Measurements from ENCODE around the gene NRM. TPM values are rescaled to one million over a fixed set of nuclear protein-coding genes. Genes with fewer than 3 reads are reported as not detected.

NRM gene
- total and polyA plus RNA-seq, 2 of the 13 experiments (the other 11 are each of a cell fraction or from before 2014, with no cell fraction given): 12.5 to 16.0 TPM

- TF ChIP-seq CBX2 (IDR thresholded peaks at IDR 0.05; ENCODE audit: low read depth, low read length): no peak
- TF ChIP-seq CBX2 (CRISPR knock-in tag; IDR thresholded peaks at IDR 0.05; ENCODE audit: low read depth): no peak
- 0 out of 2 replicates have a peak, but pooled peaks have one; percentile 17 for TF ChIP-seq MNT (IDR thresholded peaks at IDR 0.05)
- TF ChIP-seq RARA (CRISPR knock-in tag; IDR thresholded peaks at IDR 0.05): peak; percentile 44; the same call in 1 of the 2 replicates
- TF ChIP-seq ZNF614 (CRISPR knock-in tag; IDR thresholded peaks at IDR 0.05; ENCODE audit: borderline replicate concordance): peak; percentile 76; the same call in 1 of the 2 replicates
- TF ChIP-seq TARDBP (CRISPR knock-in tag; IDR thresholded peaks at IDR 0.05): peak; percentile 51; the same call in 1 of the 2 replicates
- TF ChIP-seq SNAPC2 (CRISPR knock-in tag; IDR thresholded peaks at IDR 0.05): 0 out of 2 replicates have a peak, but pooled peaks have one; percentile 37
- TF ChIP-seq RXRB (CRISPR knock-in tag; IDR thresholded peaks at IDR 0.05; ENCODE audit: borderline replicate concordance): peak; percentile 35; the same call in 1 of the 2 replicates
- TF ChIP-seq FOSL1 (CRISPR knock-in tag; IDR thresholded peaks at IDR 0.05; ENCODE audit: borderline replicate concordance): no peak
- TF ChIP-seq TIGD3 (CRISPR knock-in tag; IDR thresholded peaks at IDR 0.05; ENCODE audit: borderline replicate concordance): 0 out of 2 replicates have a peak, but pooled peaks have one; percentile 40
- no peak for TF ChIP-seq ZNF577 (CRISPR knock-in tag; IDR thresholded peaks at IDR 0.05; ENCODE audit: borderline replicate concordance, low read depth)
- peak; percentile 36 for TF ChIP-seq HNRNPLL (IDR thresholded peaks at IDR 0.05; ENCODE audit: low read depth, low read length, poor library complexity, severe bottlenecking)
- TF ChIP-seq SAFB2 (CRISPR knock-in tag; IDR thresholded peaks at IDR 0.05; ENCODE audit: borderline replicate concordance, low read depth): no peak
- TF ChIP-seq, protein P1, sequence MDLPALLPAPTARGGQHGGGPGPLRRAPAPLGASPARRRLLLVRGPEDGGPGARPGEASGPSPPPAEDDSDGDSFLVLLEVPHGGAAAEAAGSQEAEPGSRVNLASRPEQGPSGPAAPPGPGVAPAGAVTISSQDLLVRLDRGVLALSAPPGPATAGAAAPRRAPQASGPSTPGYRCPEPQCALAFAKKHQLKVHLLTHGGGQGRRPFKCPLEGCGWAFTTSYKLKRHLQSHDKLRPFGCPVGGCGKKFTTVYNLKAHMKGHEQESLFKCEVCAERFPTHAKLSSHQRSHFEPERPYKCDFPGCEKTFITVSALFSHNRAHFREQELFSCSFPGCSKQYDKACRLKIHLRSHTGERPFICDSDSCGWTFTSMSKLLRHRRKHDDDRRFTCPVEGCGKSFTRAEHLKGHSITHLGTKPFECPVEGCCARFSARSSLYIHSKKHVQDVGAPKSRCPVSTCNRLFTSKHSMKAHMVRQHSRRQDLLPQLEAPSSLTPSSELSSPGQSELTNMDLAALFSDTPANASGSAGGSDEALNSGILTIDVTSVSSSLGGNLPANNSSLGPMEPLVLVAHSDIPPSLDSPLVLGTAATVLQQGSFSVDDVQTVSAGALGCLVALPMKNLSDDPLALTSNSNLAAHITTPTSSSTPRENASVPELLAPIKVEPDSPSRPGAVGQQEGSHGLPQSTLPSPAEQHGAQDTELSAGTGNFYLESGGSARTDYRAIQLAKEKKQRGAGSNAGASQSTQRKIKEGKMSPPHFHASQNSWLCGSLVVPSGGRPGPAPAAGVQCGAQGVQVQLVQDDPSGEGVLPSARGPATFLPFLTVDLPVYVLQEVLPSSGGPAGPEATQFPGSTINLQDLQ (CRISPR knock-in tag; IDR thresholded peaks at IDR 0.05): no peak
- peak; percentile 70; the same call in 1 of the 2 replicates for TF ChIP-seq BORCS8-MEF2B (CRISPR knock-in tag; IDR thresholded peaks at IDR 0.05)
- TF ChIP-seq CBFB (CRISPR knock-in tag; IDR thresholded peaks at IDR 0.05): 0 out of 2 replicates have a peak, but pooled peaks have one; percentile 54
- no peak for TF ChIP-seq NR2F6 (IDR thresholded peaks at IDR 0.05)
- TF ChIP-seq NR2F6 (CRISPR knock-in tag; IDR thresholded peaks at IDR 0.05): peak; percentile 10; the same call in 1 of the 2 replicates
- peak; percentile 27; the same call in 1 of the 2 replicates for TF ChIP-seq ZNF281 (CRISPR knock-in tag; IDR thresholded peaks at IDR 0.05; ENCODE audit: borderline replicate concordance)
- 0 out of 2 replicates have a peak, but pooled peaks have one; percentile 20 for TF ChIP-seq ZNF556 (CRISPR knock-in tag; IDR thresholded peaks at IDR 0.05; ENCODE audit: borderline replicate concordance)
Observed at GRCh38 chr6:30730601-30731435, 40.0 kb upstream of the NRM start (continued).

All from HepG2 (cell line).